HCEC 1CT (cell line): Measurements from ENCODE around the gene NUP133.
"Not testable (repeated sequence)": the region's sequence is repeated elsewhere in the genome, so short reads cannot be mapped to it uniquely, and the experiment has no call there.

Experiments used
- DNase-seq: peaks from one replicate; pipeline ENCODE4 v3.0.0-alpha.2; 2017

NUP133 gene

GRCh38 chr1:229448354-229448753 lies 59.8 kb downstream of the NUP133 start:
- no peak for DNase-seq

- DNase-seq, result no peak
Observed at GRCh38 chr1:229447809-229448252, 60.3 kb downstream of the NUP133 start.

GRCh38 chr1:229445828-229446227 lies 62.3 kb downstream of the NUP133 start:
- no peak for DNase-seq

- DNase-seq, result peak; percentile 87
Observed at GRCh38 chr1:229440851-229441537, 67.1 kb downstream of the NUP133 start.

- DNase-seq, result no peak
Observed at GRCh38 chr1:229438021-229438420, 70.1 kb downstream of the NUP133 start.

- no peak for DNase-seq
Observed at GRCh38 chr1:229437443-229437842, 70.7 kb downstream of the NUP133 start.

GRCh38 chr1:229436201-229436600 lies 71.9 kb downstream of the NUP133 start:
- no peak for DNase-seq

GRCh38 chr1:229434641-229435051 lies 73.5 kb downstream of the NUP133 start:
- no peak for DNase-seq

GRCh38 chr1:229434005-229434640 lies 74.0 kb downstream of the NUP133 start, which contains the start of gene ACTA1:
Gene ACTA1, minus strand, starts transcription at chr1:229434094. Its CDS starts 979 bp downstream, at chr1:229433115.
- DNase-seq, result no peak

GRCh38 chr1:229433364-229434004 lies 74.7 kb downstream of the NUP133 start:
- no peak for DNase-seq

GRCh38 chr1:229432905-229433304 lies 75.2 kb downstream of the NUP133 start:
- no peak for DNase-seq

GRCh38 chr1:229432116-229432461 lies 76.1 kb downstream of the NUP133 start:
- no peak for DNase-seq

GRCh38 chr1:229431284-229432115 lies 76.6 kb downstream of the NUP133 start:
- no peak for DNase-seq

GRCh38 chr1:229430761-229431283 lies 77.3 kb downstream of the NUP133 start:
- no peak for DNase-seq

- no peak for DNase-seq
Observed at GRCh38 chr1:229428256-229428655, 79.9 kb downstream of the NUP133 start.

GRCh38 chr1:229427572-229427971 lies 80.6 kb downstream of the NUP133 start:
- DNase-seq, result no peak

- DNase-seq, result no peak
Observed at GRCh38 chr1:229425564-229426159, 82.5 kb downstream of the NUP133 start.

GRCh38 chr1:229420765-229421164 lies 87.4 kb downstream of the NUP133 start:
- DNase-seq, result no peak

- DNase-seq, result no peak
Observed at GRCh38 chr1:229420224-229420623, 87.9 kb downstream of the NUP133 start.

GRCh38 chr1:229418586-229418985 lies 89.6 kb downstream of the NUP133 start:
- DNase-seq, result not testable (repeated sequence)

GRCh38 chr1:229412810-229413209 lies 95.3 kb downstream of the NUP133 start:
- DNase-seq, result not testable (repeated sequence)

GRCh38 chr1:229412056-229412455 lies 96.1 kb downstream of the NUP133 start:
- DNase-seq, result no peak
